Erythroblast (primary cell): ENCODE measurements around the gene GDI2.

Source experiments
- GATA1 ChIP-seq: IDR thresholded peaks from 2 replicates; pipeline ENCODE4 v1.6.1; 2011; ENCODE audit warnings: low read depth, mild to moderate bottlenecking, control low read depth, low read length, moderate library complexity
- POLR2A ChIP-seq: IDR thresholded peaks from 2 replicates; pipeline ENCODE4 v1.6.1; 2011; ENCODE audit warnings: mild to moderate bottlenecking, low read length

- TF ChIP-seq POLR2A (no peak), GATA1 (no peak)
Observed at GRCh38 chr10:5816170-5816569, 2.9 kb upstream of the GDI2 start.
